Prostate gland (tissue), 2 donors: ENCODE results near the gene MARS1.

Source experiments
- CTCF ChIP-seq, 4 experiments: fragments of 200-600 bp in 2 of 4; fragments of 450-650 bp in 2 of 4; sonication (generic) in 2 of 4; IDR thresholded peaks; 1 replicate in 3 of 4; 2 replicates in 1 of 4; pipeline ENCODE4 v1.5.1; 2016 to 2019; ENCODE audit warnings: antibody characterized with exemption in 4 of 4, mild to moderate bottlenecking in 2 of 4, moderate library complexity in 2 of 4
- POLR2A ChIP-seq: fragments of 450-650 bp; IDR thresholded peaks from one replicate; pipeline ENCODE4 v1.6.1; 2016; ENCODE audit warnings: antibody characterized with exemption, mild to moderate bottlenecking
- POLR2AphosphoS5 ChIP-seq: sonication (generic); formaldehyde crosslinking; IDR thresholded peaks from one replicate; pipeline ENCODE4 v1.6.1; 2017; ENCODE audit warnings: antibody characterized with exemption

DNA sequence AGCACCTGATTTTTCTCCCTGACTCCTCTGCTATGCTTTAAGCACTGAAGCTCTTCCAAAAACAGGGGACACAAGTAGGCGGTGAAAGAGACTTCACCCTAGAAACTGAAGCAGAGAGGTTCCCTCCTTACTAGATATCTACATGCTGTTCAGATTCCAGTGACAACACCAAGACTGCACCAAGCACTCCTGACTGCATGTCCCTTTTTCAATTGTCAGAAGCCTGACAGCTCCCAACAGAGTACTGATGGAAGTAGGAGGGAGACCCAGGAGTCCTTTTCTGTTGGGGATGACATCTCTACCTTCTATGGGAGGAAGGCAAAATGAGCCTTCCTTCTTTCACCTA lies 48.7 kb downstream of the MARS1 start:
- TF ChIP-seq POLR2AphosphoS5 (no peak), CTCF (IDR thresholded peaks at IDR 0.05) (no peak), POLR2A (no peak)
